ENCODE results near the gene GK2.

Gene GK2

GRCh38 chr4:79413886-79414285, 5.9 kb upstream of the GK2 start:
- TF ChIP-seq, protein P1, sequence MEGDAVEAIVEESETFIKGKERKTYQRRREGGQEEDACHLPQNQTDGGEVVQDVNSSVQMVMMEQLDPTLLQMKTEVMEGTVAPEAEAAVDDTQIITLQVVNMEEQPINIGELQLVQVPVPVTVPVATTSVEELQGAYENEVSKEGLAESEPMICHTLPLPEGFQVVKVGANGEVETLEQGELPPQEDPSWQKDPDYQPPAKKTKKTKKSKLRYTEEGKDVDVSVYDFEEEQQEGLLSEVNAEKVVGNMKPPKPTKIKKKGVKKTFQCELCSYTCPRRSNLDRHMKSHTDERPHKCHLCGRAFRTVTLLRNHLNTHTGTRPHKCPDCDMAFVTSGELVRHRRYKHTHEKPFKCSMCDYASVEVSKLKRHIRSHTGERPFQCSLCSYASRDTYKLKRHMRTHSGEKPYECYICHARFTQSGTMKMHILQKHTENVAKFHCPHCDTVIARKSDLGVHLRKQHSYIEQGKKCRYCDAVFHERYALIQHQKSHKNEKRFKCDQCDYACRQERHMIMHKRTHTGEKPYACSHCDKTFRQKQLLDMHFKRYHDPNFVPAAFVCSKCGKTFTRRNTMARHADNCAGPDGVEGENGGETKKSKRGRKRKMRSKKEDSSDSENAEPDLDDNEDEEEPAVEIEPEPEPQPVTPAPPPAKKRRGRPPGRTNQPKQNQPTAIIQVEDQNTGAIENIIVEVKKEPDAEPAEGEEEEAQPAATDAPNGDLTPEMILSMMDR (IDR thresholded peaks at IDR 0.05; ENCODE audit: low read depth, low read length, missing control alignments) = no peak
- no peak overlapping the region for H3K4me3 ChIP-seq (ENCODE audit: low read depth, low read length)

GRCh38 chr4:79413032-79413885, 5.2 kb upstream of the GK2 start:
- DNase-seq (ENCODE audit: low read depth) = no peak
- H3K4me3 ChIP-seq (ENCODE audit: low read depth, low read length) = no peak overlapping the region
- TF ChIP-seq, protein P1 (IDR thresholded peaks at IDR 0.05; ENCODE audit: low read depth, low read length, missing control alignments) = no peak

More at GRCh38 chr4:79413886-79414285, 5.9 kb upstream of the GK2 start:
- no peak for DNase-seq (ENCODE audit: low read depth)

- TF ChIP-seq, protein P1 (IDR thresholded peaks at IDR 0.05; ENCODE audit: low read depth, low read length, missing control alignments) = no peak
- no peak for DNase-seq (ENCODE audit: low read depth)
- H3K4me3 ChIP-seq (ENCODE audit: low read depth, low read length) = no peak overlapping the region
Observed at GRCh38 chr4:79404666-79405065, 3.4 kb downstream of the GK2 start.

DNA sequence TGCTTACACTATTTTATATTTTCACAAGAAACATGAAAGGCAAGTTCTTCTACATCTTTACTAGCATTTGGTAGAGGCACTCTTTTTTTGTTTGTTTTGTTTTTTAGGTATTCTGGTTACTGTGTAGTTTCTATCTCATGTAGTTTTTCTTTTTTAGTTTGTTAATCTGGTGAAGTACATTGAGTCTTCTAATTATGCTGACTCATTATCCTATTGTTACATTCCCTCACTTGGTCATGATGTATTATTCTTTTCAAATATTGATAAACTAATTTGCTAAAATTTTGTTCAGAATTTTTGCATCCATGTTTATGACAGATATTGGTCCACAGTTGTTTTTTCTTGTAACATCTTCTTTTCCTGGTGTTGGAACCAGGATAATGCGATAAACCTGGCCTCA, 4.7 kb downstream of the GK2 start:
- H3K4me3 ChIP-seq (ENCODE audit: low read depth, low read length) = no peak overlapping the region
- TF ChIP-seq, protein P1 (IDR thresholded peaks at IDR 0.05; ENCODE audit: low read depth, low read length, missing control alignments) = no peak
- DNase-seq (ENCODE audit: low read depth) = no peak

GRCh38 chr4:79402332-79402851, 5.6 kb downstream of the GK2 start:
- no peak overlapping the region for H3K4me3 ChIP-seq (ENCODE audit: low read depth, low read length)
- DNase-seq (ENCODE audit: low read depth) = no peak
- TF ChIP-seq, protein P1 (IDR thresholded peaks at IDR 0.05; ENCODE audit: low read depth, low read length, missing control alignments) = no peak

DNA sequence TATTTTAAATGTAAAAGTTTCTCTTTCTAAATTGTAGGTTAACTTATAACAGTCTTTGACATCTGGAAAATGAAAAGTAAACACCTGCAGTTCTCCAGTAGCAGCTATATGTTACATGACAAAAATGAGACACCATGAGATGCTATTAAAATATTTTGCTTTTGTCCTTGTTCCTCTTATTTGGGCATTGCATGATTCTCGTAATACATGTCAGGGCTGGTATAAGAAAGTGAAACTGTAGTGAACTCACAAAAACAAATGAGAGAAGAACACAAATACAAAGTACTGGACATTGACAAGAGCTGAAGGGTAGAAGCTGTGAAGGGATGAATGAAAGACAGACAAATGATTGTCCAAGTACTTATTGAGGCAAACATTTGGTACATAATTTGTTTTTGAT, 9.0 kb downstream of the GK2 start:
- DNase-seq (ENCODE audit: low read depth) = no peak
- H3K4me3 ChIP-seq (ENCODE audit: low read depth, low read length) = no peak overlapping the region
- TF ChIP-seq, protein P1 (IDR thresholded peaks at IDR 0.05; ENCODE audit: low read depth, low read length, missing control alignments) = no peak
